K562 (cell line): ENCODE data around the gene USP13. TPM values are rescaled to one million over a fixed set of nuclear protein-coding genes. Genes with fewer than 3 reads are reported as not detected.

Source experiments
- KLF16 ChIP-seq: IDR thresholded peaks from 2 replicates; pipeline ENCODE4 v1.6.1; 2016; ENCODE audit warnings: antibody characterized with exemption
- LEF1 ChIP-seq: fragments of 450-650 bp; IDR thresholded peaks from 2 replicates; pipeline ENCODE4 v1.6.1; 2016; ENCODE audit warnings: mild to moderate bottlenecking
- MXD1 ChIP-seq: fragments of 250-450 bp; sonication (Bioruptor Pico); IDR thresholded peaks from 2 replicates; pipeline ENCODE4 v1.8.0; 2021; ENCODE audit warnings: borderline replicate concordance, mild to moderate bottlenecking, moderate library complexity; ENCODE audit not compliant: poor library complexity, severe bottlenecking
- NCOA1 ChIP-seq: fragments of 450-650 bp; IDR thresholded peaks from 2 replicates; pipeline ENCODE4 v1.6.1; 2016; ENCODE audit warnings: low read depth
- RAD21 ChIP-seq, 2 experiments: fragments of 250-450 bp in 1 of 2; fragments of 450-650 bp in 1 of 2; sonication (Bioruptor Pico) in 1 of 2; formaldehyde crosslinking in 1 of 2; IDR thresholded peaks in 1 of 2; conservative IDR thresholded peaks in 1 of 2; 2 replicates each; pipeline versions ENCODE4 v1.4.0 to v1.8.0; 2020 to 2022; ENCODE audit warnings: mild to moderate bottlenecking in 2 of 2, moderate library complexity in 1 of 2
- RBM15 ChIP-seq: fragments of 200-400 bp; formaldehyde crosslinking; IDR thresholded peaks from 2 replicates; pipeline ENCODE4 v1.6.1; 2018; ENCODE audit warnings: mild to moderate bottlenecking, low read length, moderate library complexity; ENCODE audit not compliant: insufficient read depth
- SLC30A9 ChIP-seq: fragments of 250-450 bp; sonication (Bioruptor Pico); IDR thresholded peaks from 2 replicates; pipeline ENCODE4 v1.8.0; 2022; ENCODE audit warnings: mild to moderate bottlenecking, moderate library complexity
- SNRNP70 ChIP-seq: fragments of 200-400 bp; formaldehyde crosslinking; optimal IDR thresholded peaks from 2 replicates; pipeline ENCODE3; 2017; ENCODE audit warnings: low read depth, low read length
- SOX6 ChIP-seq: fragments of 450-650 bp; IDR thresholded peaks from 2 replicates; pipeline ENCODE4 v1.6.1; 2014; ENCODE audit warnings: mild to moderate bottlenecking
- ZNF551 ChIP-seq: fragments of 250-450 bp; sonication (Bioruptor Pico); IDR thresholded peaks from 2 replicates; pipeline ENCODE4 v1.5.0; 2021; ENCODE audit warnings: mild to moderate bottlenecking, moderate library complexity
- polyA plus RNA-seq, 8 experiments: library from polyadenylated mRNA; depleted of rRNA in 4 of 8; stranded (reverse) in 5 of 8; unstranded in 3 of 8; fragments of >200 nt; fragmentation: Nextera tagmentation in 2 of 8; fragmentation: Illumina TruSeq in 1 of 8; extraction: Ambion mirVana in 2 of 8; extraction: Trizol in 1 of 8; gene quantifications; 2 replicates each; pipeline versions ENCODE4 v1.2.1 to v1.2.3, GENCODE V29; 2011 to 2014; ENCODE audit warnings: inconsistent platforms in 1 of 8, missing spikeins in 1 of 8
- total RNA-seq, 7 experiments: library from RNA; depleted of rRNA in 6 of 7; stranded (reverse); fragments of >200 nt in 6 of 7; fragmentation: Illumina TruSeq in 2 of 7; extraction: Trizol in 2 of 7; gene quantifications; 2 replicates each; pipeline versions ENCODE4 v1.2.1 to v1.2.3, GENCODE V29; 2011 to 2021; ENCODE audit warnings: low replicate concordance in 1 of 7
- TF ChIP-seq, protein P1 (sequence below): fragments of 250-450 bp; sonication (Bioruptor Pico); IDR thresholded peaks from 2 replicates; pipeline ENCODE4 v1.4.0; 2020; ENCODE audit warnings: mild to moderate bottlenecking, moderate library complexity
- TF ChIP-seq, protein P2 (sequence below), 2 experiments: fragments of 450-650 bp in 1 of 2; sonication (generic) in 1 of 2; formaldehyde crosslinking in 1 of 2; IDR thresholded peaks; 2 replicates each; pipeline versions ENCODE4 v1.7.1 to v1.9.0; 2016 to 2022; ENCODE audit warnings: inconsistent platforms in 1 of 2, mild to moderate bottlenecking in 1 of 2, missing genetic modification reagents in 1 of 2

USP13 gene
- total and polyA plus RNA-seq, 9 of the 15 experiments (the other 6 are each of a cell fraction or from before 2014, with no cell fraction given) = 0.11 to 2.3 (median 0.51) TPM

- TF ChIP-seq LEF1 = no peak
- no peak for TF ChIP-seq NCOA1
- TF ChIP-seq RBM15 = no peak
- no peak for TF ChIP-seq SOX6
- no peak for TF ChIP-seq ZNF551 (CRISPR knock-in tag)
- TF ChIP-seq, protein P1, sequence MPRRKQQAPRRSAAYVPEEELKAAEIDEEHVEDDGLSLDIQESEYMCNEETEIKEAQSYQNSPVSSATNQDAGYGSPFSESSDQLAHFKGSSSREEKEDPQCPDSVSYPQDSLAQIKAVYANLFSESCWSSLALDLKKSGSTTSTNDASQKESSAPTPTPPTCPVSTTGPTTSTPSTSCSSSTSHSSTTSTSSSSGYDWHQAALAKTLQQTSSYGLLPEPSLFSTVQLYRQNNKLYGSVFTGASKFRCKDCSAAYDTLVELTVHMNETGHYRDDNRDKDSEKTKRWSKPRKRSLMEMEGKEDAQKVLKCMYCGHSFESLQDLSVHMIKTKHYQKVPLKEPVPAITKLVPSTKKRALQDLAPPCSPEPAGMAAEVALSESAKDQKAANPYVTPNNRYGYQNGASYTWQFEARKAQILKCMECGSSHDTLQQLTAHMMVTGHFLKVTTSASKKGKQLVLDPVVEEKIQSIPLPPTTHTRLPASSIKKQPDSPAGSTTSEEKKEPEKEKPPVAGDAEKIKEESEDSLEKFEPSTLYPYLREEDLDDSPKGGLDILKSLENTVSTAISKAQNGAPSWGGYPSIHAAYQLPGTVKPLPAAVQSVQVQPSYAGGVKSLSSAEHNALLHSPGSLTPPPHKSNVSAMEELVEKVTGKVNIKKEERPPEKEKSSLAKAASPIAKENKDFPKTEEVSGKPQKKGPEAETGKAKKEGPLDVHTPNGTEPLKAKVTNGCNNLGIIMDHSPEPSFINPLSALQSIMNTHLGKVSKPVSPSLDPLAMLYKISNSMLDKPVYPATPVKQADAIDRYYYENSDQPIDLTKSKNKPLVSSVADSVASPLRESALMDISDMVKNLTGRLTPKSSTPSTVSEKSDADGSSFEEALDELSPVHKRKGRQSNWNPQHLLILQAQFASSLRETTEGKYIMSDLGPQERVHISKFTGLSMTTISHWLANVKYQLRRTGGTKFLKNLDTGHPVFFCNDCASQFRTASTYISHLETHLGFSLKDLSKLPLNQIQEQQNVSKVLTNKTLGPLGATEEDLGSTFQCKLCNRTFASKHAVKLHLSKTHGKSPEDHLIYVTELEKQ (CRISPR knock-in tag) = no peak
- TF ChIP-seq MXD1 (CRISPR knock-in tag) = no peak
- TF ChIP-seq SLC30A9 (CRISPR knock-in tag) = no peak
- no peak for TF ChIP-seq KLF16
- TF ChIP-seq SNRNP70 = no peak
- TF ChIP-seq, protein P2, sequence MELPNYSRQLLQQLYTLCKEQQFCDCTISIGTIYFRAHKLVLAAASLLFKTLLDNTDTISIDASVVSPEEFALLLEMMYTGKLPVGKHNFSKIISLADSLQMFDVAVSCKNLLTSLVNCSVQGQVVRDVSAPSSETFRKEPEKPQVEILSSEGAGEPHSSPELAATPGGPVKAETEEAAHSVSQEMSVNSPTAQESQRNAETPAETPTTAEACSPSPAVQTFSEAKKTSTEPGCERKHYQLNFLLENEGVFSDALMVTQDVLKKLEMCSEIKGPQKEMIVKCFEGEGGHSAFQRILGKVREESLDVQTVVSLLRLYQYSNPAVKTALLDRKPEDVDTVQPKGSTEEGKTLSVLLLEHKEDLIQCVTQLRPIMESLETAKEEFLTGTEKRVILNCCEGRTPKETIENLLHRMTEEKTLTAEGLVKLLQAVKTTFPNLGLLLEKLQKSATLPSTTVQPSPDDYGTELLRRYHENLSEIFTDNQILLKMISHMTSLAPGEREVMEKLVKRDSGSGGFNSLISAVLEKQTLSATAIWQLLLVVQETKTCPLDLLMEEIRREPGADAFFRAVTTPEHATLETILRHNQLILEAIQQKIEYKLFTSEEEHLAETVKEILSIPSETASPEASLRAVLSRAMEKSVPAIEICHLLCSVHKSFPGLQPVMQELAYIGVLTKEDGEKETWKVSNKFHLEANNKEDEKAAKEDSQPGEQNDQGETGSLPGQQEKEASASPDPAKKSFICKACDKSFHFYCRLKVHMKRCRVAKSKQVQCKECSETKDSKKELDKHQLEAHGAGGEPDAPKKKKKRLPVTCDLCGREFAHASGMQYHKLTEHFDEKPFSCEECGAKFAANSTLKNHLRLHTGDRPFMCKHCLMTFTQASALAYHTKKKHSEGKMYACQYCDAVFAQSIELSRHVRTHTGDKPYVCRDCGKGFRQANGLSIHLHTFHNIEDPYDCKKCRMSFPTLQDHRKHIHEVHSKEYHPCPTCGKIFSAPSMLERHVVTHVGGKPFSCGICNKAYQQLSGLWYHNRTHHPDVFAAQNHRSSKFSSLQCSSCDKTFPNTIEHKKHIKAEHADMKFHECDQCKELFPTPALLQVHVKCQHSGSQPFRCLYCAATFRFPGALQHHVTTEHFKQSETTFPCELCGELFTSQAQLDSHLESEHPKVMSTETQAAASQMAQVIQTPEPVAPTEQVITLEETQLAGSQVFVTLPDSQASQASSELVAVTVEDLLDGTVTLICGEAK (IDR thresholded peaks at IDR 0.05) = no peak
- TF ChIP-seq, protein P2 (CRISPR knock-in tag; IDR thresholded peaks at IDR 0.05) = no peak
- peak in 1 of 2 experiments; percentile 35; a peak in 2 of 4 replicates for TF ChIP-seq RAD21 (CRISPR knock-in tag; conservative IDR thresholded peaks at IDR 0.05 in 1 of 2, IDR thresholded peaks at IDR 0.05 in 1 of 2)
Observed at GRCh38 chr3:179653096-179653797, 407 bp downstream of the USP13 start (continued).
